Kidney glomerular epithelial cell (primary cell): ENCODE measurements around the gene DLG4.
"Not testable (repeated sequence)": the region's sequence is repeated elsewhere in the genome, so short reads cannot be mapped to it uniquely, and the experiment has no call there.

Experiments used
- DNase-seq: peaks from one replicate; lab custom pipeline; 2025; lab: John Stamatoyannopoulos, UW

The DLG4 gene

GRCh38 chr17:7249214-7249613 is 29.6 kb upstream of the DLG4 start:
- DNase-seq: no peak

- DNase-seq: no peak
These were observed 29.2 kb upstream of the DLG4 start for GRCh38 chr17:7248796-7249195.

- DNase-seq: no peak
These were observed 27.1 kb upstream of the DLG4 start for GRCh38 chr17:7246779-7247178.

GRCh38 chr17:7243838-7244237 is 24.2 kb upstream of the DLG4 start:
- not testable (repeated sequence) for DNase-seq

- DNase-seq: no peak
These were observed 23.8 kb upstream of the DLG4 start for GRCh38 chr17:7243453-7243729.

GRCh38 chr17:7242717-7243452 is 23.2 kb upstream of the DLG4 start:
- DNase-seq: peak; percentile 85

- peak; percentile 84 for DNase-seq
These were observed 22.4 kb upstream of the DLG4 start, which contains the start of gene GABARAP for GRCh38 chr17:7241783-7242716. GABARAP (minus strand) TSS chr17:7242449; CDS start chr17:7242330, 119 bp downstream.

GRCh38 chr17:7241090-7241733 is 21.6 kb upstream of the DLG4 start:
- DNase-seq: no peak

- no peak for DNase-seq
These were observed 20.7 kb upstream of the DLG4 start for GRCh38 chr17:7240375-7240774.

- peak; percentile 99 for DNase-seq
These were observed 19.7 kb upstream of the DLG4 start, which contains the start of gene PHF23 for GRCh38 chr17:7239091-7240027. PHF23 (minus strand) TSS chr17:7239457; CDS start chr17:7239279, 178 bp downstream.

- DNase-seq: no peak
These were observed 18.9 kb upstream of the DLG4 start for GRCh38 chr17:7238420-7239090.

GRCh38 chr17:7237761-7238419 is 18.3 kb upstream of the DLG4 start:
- peak; percentile 31 for DNase-seq

GRCh38 chr17:7237266-7237760 is 17.7 kb upstream of the DLG4 start:
- DNase-seq: no peak

GRCh38 chr17:7236808-7237207 is 17.2 kb upstream of the DLG4 start:
- DNase-seq: no peak

GRCh38 chr17:7235693-7236665 is 16.3 kb upstream of the DLG4 start:
- peak; percentile 20 for DNase-seq

GRCh38 chr17:7234083-7234951 is 14.7 kb upstream of the DLG4 start, which contains the start of gene DVL2:
DVL2 (minus strand) TSS chr17:7234517; CDS start chr17:7234262, 255 bp downstream.
- peak; percentile 86 for DNase-seq

GRCh38 chr17:7233701-7234082 is 14.1 kb upstream of the DLG4 start:
- peak; percentile 44 for DNase-seq

- DNase-seq: no peak
These were observed 12.5 kb upstream of the DLG4 start for GRCh38 chr17:7232114-7232513.
